ENCODE results near the gene EXOSC3. TPM values are rescaled to one million over a fixed set of nuclear protein-coding genes. Genes with fewer than 3 reads are reported as not detected.

The EXOSC3 gene
- 27.6 and 39.4 TPM in 2 replicates for total RNA-seq

DNA sequence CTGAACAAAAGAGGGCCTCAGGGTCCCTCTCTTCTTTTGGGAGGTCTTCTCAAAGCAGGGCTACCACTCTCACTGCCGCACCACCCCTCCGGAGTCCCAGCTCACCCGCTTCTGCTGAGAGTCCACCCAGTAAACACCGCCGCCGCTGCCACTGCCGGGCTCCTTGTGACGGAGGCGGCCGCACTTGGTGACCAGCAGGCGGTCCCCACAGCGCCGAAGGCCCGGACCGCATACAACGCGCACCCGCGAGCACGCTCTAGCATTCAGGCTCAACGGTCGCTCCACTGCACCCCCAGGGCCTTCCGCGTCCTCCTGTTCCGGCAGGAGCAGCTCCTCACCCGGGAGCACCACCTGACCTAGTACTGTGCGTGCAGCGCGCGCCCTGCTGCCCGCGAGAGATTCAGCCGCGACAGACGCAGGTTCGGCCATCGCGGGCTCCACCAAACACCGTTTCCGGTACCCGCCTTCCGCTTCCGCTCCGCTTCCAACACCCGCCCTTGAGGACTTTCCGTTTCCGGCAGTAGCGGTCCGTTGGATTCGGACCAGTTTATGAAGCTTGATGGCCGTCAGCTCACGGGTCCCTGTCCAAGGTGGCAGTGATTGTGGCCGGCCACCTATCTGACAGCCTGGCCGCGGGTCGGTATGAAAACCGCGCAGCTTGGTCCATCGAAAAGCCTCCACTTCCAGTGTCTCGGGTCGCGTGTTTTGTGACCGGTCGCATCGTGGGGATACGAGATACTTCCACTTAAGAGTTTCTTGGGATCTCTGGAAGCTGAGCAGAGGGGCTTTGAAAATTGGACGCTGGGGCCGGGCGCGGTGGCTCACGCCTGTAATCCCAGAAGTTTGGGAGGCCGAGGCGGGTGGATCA, at the start of gene EXOSC3:
TSS of gene EXOSC3 (minus strand) at position 449 of the 868 bp plus-strand sequence. CDS start at position 429, 20 bp downstream.

DNA sequence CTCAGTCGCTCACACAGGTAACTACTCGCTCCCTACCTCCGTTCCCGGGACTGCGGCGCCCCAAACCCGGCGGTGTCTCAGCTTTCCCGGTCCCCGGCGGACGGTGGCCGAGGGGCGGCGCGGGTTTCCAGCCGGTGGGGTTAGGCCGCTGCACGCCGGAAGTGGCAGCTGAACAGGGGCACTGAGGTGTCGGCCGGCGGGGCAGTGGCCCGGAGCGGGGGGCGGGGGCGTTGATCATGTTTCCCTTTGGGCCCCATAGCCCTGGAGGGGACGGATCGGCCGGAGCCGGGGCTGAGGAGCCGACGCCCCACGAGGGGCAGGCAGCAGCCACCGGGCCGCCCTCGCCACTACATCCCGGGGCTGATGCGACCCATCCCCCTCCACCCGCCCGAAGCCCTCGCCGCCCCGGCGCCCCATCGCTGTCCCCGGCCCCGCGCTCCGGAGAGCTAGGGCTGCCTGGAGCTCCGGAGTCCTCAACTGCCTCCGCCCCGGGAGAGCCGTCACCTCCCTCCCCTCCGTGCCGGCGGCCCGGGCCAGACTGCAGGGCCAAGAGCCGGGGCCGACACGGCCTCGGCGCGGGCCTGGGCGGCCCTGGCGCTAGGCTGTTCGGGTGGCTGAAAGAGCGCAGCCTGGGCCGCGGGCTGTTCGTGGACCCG, 15.9 kb upstream of the EXOSC3 start, which contains the start of gene DCAF10:
TSS of gene DCAF10 (plus strand) at position 167 of the 656 bp plus-strand sequence. CDS start at position 237, 70 bp downstream.

DNA sequence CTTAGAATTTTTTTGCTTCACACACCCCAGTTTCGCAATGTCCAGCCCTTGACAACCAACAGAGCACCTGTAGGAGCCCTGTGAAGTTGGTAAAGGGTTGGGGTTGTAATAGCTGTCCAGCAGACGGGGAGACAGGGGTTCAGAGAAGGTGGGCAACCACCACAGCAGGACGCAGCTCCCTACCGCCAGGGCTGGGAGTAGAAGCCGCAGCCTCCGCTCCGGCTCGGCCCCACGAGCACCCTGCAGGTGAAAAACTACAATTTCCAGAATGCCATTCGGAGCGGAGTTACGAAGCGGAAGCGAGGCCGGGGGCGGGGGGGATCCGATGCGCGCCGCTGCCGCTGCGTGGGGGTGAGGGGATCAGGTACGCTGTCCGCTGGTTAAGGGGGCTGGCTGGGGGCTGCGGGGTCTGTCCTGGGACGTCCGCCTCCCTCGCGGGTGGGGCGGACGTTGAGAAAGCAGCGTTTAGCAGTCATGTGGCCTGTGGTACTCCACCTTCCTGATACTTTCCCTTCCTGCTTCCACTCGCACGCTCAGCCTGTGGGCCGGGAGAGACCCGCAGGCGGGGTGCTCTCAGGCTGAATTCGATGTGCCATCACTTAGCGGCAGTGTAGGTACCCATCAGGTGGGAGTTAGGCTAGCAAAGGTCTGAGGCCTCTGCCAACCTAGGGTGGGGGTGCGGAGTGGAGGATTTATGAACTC, 31.2 kb downstream of the EXOSC3 start, which contains the start of gene TRMT10B:
TSS of gene TRMT10B (plus strand) at position 317 of the 702 bp plus-strand sequence. CDS start 8,127 bp downstream, outside the sequence.

Other genes starting within 250 kb of the EXOSC3 start
- 9.2 and 13.0 TPM in 2 replicates for gene FBXO10, start 208.7 kb downstream of the EXOSC3 start, total RNA-seq
- gene TOMM5, start 192.5 kb downstream of the EXOSC3 start, total RNA-seq, result 125 and 136 TPM in 2 replicates
- not detected in 2 replicates for gene FRMPD1, start 134.1 kb downstream of the EXOSC3 start, total RNA-seq
- 2.9 and 3.4 TPM in 2 replicates for gene TRMT10B, start 31.3 kb downstream of the EXOSC3 start, total RNA-seq
- 13.8 and 21.2 TPM in 2 replicates for gene DCAF10, start 15.7 kb upstream of the EXOSC3 start, total RNA-seq
- gene SLC25A51, start 119.1 kb upstream of the EXOSC3 start, total RNA-seq, result 79.5 and 79.9 TPM in 2 replicates

Data from smooth muscle cell of bladder (primary cell).